GM18499 (cell line): Measurements from ENCODE around the gene IQSEC1.

Experiments
- ATAC-seq: cut with Tn5 transposase; IDR thresholded peaks from one replicate; pipeline ENCODE4 v1.9.1; 2021; ENCODE audit warnings: moderate number of reproducible peaks; ENCODE audit not compliant: insufficient read depth, unreplicated experiment

The IQSEC1 gene

DNA sequence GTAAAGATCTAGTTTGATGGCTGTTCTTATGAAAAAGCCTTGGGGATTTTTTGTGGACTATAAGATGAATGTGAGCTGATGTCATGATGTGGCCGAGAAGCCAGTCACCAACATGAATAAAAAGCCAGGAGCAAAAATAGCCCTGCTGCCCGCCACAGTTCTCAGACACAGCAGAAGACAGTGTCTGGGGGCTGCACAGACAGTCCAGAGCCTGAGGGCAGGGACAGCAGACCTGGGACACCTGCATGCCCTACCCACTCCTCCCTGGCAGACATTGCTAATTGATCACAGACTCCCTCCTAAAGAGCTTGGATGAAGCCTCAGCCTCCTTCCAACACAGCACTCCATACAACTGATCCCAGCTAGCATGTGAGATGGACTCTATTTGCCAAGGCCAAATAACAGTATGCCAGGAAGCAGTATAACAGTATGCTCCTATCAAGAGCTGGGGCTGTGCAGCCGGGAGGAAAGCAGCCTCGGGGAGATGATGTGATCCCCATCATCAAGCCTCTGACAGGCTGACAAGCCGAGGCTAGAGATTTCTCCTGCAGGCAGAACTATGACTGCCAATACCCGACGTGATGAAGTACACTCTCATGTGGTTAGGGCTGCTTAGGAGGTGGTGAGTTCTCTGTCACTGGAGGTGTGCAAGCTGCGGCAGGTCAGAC, 126.4 kb downstream of the IQSEC1 start:
- no peak for ATAC-seq

- no peak for ATAC-seq
These were observed 127.0 kb downstream of the IQSEC1 start for GRCh38 chr3:12946251-12946648.

DNA sequence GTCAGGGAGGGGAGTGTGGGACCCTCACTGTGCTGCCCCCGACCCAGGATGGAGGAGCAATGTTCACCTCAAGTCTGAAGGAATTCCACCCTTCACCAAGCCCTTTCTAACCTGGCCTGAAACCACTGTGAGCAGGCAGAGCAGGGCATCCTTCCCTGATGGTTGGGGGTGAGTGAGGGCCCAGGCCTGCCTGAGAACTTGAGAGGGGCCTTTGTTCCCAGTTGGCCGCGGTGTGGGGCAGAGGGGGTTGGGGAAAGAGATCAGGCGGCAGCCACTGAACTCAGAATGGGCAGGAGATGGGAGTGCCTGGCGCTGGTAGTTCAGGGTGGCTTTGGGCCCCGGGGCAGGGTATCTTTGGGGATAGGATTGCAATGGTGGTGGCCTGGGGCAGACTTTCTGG, 128.4 kb downstream of the IQSEC1 start:
- no peak for ATAC-seq

DNA sequence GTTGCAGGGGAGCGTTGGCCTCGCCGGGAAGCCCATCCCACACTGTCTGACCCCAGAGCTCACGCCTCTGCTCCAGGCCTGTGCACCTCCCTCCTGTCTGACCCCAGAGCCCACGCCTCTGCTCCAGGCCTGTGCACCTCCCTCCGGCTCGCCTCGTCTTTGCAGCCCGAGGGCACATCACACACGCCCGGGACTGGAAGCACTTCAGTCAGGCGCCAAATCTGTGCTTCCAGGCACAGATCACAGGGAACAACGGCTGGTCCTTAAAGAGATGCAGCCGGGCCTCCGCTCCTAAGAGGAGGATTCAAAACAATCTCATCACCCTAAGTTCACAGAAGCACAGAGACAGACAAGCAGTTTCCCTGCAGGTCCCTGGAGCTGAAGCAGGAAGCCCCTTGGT, 128.8 kb downstream of the IQSEC1 start:
- no peak for ATAC-seq

DNA sequence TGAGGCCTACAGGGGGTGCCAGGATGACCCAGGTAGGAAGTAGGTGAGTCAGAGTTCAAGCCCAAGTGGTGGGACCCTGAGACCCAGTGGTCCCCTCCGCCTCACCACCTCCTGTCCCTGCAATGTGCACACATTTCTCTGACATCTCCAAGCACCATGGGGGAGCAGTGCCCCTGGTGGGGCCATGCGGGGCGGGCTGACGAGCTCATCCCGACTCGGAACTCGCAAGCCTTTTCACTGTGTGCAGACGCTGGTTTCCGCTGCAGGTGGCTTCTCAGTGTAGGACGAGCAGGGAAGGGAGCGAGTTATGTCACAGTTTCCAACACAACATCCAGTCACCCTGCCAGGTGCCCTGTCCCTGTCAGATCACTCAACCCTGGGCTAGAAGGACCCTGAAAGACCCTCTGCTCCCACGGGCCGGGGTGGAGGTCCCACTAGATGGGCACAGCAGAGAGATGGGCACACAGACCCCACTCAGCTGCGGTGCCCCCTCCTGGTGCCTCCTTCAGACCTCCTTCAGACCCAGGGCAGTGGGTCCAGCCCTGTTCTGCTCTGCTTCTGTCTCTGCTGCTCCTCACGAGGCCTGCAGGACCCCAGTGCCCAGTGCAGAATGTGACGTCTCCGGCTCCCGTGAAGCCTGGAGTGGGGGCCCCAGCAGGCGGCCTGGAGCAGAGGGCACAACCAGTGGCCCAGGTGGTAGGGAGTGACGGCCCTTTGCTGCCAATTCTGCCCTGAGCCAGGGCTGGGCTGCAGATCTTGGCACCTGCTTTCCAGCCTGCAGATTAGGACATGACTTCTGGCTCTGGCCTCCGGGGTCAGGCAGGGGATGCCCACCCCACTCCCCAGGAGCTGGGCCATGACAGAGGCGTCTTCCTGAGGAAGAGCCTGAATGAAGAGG, 129.9 kb downstream of the IQSEC1 start:
- no peak for ATAC-seq

DNA sequence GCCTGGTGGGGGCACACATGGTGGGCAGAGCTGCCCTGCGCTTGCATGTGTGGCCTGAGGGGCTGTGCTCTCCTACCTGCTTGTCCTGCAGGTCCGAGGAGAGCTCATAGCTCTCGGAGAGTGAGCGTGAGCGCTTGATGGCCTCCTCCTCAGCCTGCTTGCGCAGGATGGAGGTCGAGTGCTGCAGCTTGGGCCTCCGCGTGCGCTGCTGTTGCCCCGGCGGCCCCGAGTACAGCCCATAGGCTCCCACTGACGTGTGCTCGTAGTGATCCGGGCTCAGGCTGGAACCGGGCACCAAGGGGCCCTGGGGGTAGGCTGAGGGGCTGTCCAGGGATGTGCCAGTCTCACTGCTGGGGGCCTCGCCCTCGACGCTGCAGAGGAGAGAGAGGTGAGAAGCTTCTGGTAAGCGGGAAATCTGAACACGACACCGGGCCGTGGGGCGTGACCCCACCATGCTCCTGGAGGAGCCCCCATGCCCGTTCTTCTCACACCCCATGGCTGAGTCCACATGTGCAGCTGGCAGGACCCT, 131.7 kb downstream of the IQSEC1 start:
- no peak for ATAC-seq

- ATAC-seq = no peak
These were observed 132.4 kb downstream of the IQSEC1 start for GRCh38 chr3:12940854-12941253.

- no peak for ATAC-seq
These were observed 134.1 kb downstream of the IQSEC1 start for GRCh38 chr3:12939137-12939536.

GRCh38 chr3:12938258-12938711, 134.9 kb downstream of the IQSEC1 start:
- ATAC-seq = no peak

DNA sequence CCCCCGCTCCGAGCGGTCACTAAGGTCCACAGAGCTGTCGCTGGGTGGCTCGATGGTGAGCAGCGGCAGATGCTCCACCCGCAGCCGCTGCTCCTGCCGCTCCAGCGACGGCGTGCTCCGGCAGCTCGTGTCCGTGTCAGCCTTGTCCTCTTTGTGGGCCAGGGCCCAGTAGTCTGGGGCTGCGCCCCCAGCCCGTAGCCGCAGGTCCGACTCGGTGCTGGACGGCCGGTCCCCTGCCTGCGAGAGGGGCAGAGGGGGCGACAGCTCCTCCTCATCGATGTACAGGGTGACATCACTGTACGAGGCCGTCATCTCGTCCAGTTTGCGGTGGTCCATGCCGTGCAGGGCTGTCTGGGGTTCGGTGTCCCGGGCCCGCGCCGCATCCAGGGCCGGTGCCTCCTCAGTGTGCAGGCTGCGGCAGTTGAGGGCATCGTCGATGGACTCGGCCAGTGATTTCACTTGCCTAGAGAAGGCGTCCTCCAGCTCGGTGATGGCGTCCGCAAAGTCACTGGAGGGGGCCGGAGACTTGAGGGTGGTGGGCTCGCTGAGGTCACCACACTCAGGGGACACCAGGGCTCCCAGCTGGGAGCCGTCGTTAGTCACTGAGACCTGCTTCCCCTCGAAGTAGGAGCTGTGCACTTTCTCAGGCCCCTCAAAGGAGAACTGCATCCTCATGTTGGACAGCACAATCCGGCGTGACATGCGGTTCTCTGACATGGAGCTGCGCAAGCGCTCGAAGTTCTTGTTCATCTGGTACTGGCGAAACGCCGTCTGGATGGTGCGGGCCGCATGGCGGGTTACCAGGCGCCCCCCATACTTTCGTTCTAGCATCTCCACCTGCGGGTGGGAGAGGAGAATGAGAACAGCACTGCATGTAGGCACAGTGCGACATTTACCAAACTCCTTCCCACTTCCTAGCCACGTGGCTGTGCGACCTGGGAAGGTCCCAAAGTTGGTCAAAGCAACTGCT, 137.1 kb downstream of the IQSEC1 start:
- ATAC-seq = no peak

DNA sequence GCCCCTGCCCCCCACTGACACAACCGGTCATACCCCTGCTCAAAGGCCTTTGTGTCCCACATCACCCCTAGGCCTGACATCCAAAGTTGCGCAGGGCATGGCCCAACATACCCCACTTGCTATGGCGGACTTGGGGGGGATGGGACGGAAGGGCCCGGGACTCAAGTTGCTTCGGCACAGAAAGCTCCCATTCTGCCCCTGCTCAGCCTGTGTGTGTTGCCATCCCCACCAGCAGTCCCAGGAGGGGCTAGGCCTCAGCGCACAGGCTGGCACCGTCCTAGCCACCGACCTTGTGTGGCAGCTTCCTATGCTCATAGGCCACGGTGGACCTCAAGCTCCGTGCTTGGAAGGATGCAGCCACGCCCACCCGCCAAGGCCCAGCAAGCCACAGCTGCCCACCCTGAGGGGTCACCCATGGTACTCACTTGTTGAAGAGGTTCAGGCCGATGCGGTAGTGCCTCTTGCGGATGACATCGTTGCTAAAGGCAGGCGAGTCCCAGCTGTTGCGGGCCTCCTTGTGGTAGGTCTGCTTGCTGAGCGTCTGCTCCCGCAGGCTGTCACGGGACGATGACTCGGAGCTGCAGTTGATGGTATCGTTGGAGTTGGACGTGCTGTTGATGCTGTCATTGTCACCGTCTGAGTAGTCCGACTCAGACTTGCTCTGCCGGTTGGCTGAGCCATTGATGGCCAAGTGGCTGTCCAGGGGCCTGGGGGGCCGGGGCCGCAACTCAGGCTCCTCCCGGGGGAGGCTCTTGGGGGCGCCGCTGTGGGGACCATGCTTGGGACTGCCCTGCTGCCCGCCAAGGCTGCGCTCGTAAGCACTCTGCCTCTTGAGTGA, 138.0 kb downstream of the IQSEC1 start:
- no peak for ATAC-seq

- no peak for ATAC-seq
These were observed 138.8 kb downstream of the IQSEC1 start for GRCh38 chr3:12934431-12934830.

DNA sequence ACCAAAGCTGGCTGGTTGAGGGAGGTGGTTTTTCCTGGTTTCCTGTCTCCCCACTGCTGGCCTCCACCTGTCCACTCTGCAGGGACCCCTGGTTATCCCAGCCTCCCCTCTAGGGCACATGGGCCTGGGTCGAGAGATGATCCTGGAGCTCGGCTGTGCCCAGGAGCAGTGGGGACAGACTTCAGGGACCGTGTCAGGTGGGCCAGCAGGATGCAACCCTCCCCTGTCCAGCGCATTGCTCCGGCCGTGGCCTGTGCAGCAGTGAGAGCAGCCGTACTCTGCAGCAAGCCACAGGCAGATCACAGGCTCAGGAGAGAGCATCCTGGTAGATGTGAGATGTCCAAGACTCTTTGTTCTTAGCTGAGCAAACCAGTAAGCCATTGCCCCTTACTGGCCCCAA, 139.3 kb downstream of the IQSEC1 start:
- no peak for ATAC-seq

- no peak for ATAC-seq
These were observed 140.5 kb downstream of the IQSEC1 start for GRCh38 chr3:12932754-12933153.

DNA sequence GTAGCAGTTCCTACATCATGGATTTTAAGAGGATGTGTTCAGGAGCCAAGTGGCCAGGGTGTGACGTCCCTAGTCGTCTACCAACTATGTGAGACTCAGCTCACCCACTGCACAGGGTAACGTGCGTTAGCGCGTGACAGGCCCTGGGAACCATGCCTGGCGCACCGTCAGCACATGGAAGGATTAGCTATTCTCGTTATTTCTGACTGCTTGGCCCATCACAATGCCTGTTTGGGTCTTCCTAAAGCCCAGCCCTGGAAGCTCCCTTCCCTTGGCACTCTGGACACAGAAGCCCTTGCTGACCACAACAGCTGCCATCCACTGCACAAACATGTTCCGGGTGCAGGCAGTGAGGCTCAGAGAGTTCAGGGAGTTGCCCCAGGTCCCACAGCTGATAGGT, 140.9 kb downstream of the IQSEC1 start:
- ATAC-seq = no peak

GRCh38 chr3:12931273-12931905, 141.8 kb downstream of the IQSEC1 start:
- no peak for ATAC-seq

GRCh38 chr3:12929801-12930200, 143.4 kb downstream of the IQSEC1 start:
- no peak for ATAC-seq

DNA sequence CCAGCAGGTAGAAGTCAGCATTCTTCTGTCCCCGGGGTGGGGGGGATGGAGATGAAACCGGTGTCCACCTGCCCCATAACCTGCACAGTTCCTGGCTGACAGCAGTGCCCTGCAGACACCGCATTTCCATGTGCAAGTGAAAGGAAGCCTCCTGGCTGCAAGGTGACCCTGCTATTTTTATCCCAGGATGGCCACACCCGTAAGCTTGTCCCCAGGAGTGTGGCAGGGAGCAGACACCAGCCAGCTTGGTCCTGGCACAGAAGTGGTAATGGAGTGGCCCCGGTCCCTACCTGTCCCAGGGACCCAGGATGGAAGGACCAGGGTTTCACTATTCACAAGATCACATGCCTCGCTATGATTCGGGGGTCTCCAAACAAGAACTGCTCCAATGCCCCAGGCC, 146.6 kb downstream of the IQSEC1 start:
- ATAC-seq = no peak

- no peak for ATAC-seq
These were observed 147.6 kb downstream of the IQSEC1 start for GRCh38 chr3:12925648-12926047.
